Measurements from ENCODE around the gene CDK4. TPM values are rescaled to one million over a fixed set of nuclear protein-coding genes. Genes with fewer than 3 reads are reported as not detected.

CDK4 gene
- total and polyA plus RNA-seq, 2 of the 13 experiments (the other 11 are each of a cell fraction or from before 2014, with no cell fraction given) = 191 to 209 TPM

DNA sequence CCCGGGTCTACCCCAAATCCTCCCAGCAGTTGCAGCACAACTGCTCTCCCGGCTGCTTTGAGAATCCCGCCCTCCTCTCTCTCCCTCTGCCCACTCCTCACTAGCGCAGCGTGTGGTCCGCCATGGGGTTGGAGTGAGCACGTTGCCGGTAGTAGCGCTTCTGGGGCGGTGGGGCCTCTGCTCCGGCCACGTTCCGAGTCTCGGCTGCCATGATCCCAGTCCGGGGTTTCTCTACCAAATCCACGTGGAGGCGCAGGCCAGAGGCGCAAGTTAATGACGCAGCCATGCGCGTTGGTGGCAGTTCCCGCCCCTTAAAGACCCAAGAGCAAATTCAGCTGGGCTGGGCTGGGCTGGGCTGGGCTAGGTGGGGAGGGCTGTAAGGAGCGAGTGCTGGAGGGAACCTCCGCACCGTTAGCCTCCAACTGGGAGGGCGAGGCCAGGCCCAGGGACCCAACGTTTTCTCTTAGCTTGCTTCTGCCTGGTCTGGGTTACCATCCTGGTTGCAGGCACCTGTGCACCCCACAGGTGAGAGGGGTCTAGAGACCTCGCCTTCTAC lies 19.8 kb upstream of the CDK4 start, which contains the start of gene METTL1 (continued):
- TF ChIP-seq MIER3 (CRISPR knock-in tag; IDR thresholded peaks at IDR 0.05; ENCODE audit: borderline replicate concordance) = peak; percentile 74; the same call in 1 of the 2 replicates
- TF ChIP-seq SP140L (CRISPR knock-in tag; IDR thresholded peaks at IDR 0.05; ENCODE audit: borderline replicate concordance) = no peak
- TF ChIP-seq, protein P1, sequence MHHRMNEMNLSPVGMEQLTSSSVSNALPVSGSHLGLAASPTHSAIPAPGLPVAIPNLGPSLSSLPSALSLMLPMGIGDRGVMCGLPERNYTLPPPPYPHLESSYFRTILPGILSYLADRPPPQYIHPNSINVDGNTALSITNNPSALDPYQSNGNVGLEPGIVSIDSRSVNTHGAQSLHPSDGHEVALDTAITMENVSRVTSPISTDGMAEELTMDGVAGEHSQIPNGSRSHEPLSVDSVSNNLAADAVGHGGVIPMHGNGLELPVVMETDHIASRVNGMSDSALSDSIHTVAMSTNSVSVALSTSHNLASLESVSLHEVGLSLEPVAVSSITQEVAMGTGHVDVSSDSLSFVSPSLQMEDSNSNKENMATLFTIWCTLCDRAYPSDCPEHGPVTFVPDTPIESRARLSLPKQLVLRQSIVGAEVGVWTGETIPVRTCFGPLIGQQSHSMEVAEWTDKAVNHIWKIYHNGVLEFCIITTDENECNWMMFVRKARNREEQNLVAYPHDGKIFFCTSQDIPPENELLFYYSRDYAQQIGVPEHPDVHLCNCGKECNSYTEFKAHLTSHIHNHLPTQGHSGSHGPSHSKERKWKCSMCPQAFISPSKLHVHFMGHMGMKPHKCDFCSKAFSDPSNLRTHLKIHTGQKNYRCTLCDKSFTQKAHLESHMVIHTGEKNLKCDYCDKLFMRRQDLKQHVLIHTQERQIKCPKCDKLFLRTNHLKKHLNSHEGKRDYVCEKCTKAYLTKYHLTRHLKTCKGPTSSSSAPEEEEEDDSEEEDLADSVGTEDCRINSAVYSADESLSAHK (CRISPR knock-in tag; IDR thresholded peaks at IDR 0.05; ENCODE audit: borderline replicate concordance) = peak; percentile 44; the same call in 1 of the 2 replicates
- peak; percentile 90; the same call in 1 of the 2 replicates for TF ChIP-seq ZFP90 (CRISPR knock-in tag; IDR thresholded peaks at IDR 0.05; ENCODE audit: borderline replicate concordance)
- no peak for TF ChIP-seq JUNB (CRISPR knock-in tag; IDR thresholded peaks at IDR 0.05; ENCODE audit: borderline replicate concordance)
- 0 out of 2 replicates have a peak, but pooled peaks have one; percentile 23 for TF ChIP-seq ZSCAN12 (CRISPR knock-in tag; IDR thresholded peaks at IDR 0.05)
- TF ChIP-seq AGO2 (optimal IDR thresholded peaks at IDR 0.05; ENCODE audit: low read depth, low read length) = peak; percentile 77
- TF ChIP-seq JUN (CRISPR knock-in tag; IDR thresholded peaks at IDR 0.05) = peak; percentile 93
- TF ChIP-seq PAF1 (CRISPR knock-in tag; IDR thresholded peaks at IDR 0.05) = no peak
- no peak for TF ChIP-seq HNRNPH1 (optimal IDR thresholded peaks at IDR 0.05; ENCODE audit: low read depth, low read length)
- no peak for TF ChIP-seq HOXA7 (CRISPR knock-in tag; IDR thresholded peaks at IDR 0.05)
- TF ChIP-seq ZNF567 (CRISPR knock-in tag; IDR thresholded peaks at IDR 0.05; ENCODE audit: borderline replicate concordance) = no peak; the same call in 1 of the 2 replicates
- TF ChIP-seq YEATS4 (CRISPR knock-in tag; IDR thresholded peaks at IDR 0.05; ENCODE audit: borderline replicate concordance) = peak; percentile 98
- peak; percentile 42; the same call in 1 of the 2 replicates for TF ChIP-seq ZBTB7B (CRISPR knock-in tag; IDR thresholded peaks at IDR 0.05)
- TF ChIP-seq ZNF468 (CRISPR knock-in tag; IDR thresholded peaks at IDR 0.05) = no peak
- TF ChIP-seq RFXANK (CRISPR knock-in tag; IDR thresholded peaks at IDR 0.05) = 0 out of 2 replicates have a peak, but pooled peaks have one; percentile 52
- TF ChIP-seq, protein P2, sequence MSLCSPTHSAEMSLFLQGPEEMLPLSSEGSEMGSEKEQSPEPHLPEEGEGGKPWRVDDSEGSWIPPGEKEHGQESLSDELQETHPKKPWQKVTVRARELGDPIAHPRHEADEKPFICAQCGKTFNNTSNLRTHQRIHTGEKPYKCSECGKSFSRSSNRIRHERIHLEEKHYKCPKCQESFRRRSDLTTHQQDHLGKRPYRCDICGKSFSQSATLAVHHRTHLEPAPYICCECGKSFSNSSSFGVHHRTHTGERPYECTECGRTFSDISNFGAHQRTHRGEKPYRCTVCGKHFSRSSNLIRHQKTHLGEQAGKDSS (CRISPR knock-in tag; IDR thresholded peaks at IDR 0.05; ENCODE audit: borderline replicate concordance, low read depth) = peak; percentile 84; the same call in 1 of the 2 replicates
- TF ChIP-seq KMT2A (CRISPR knock-in tag; IDR thresholded peaks at IDR 0.05) = peak; percentile 64; the same call in 1 of the 2 replicates
- peak; percentile 98 for TF ChIP-seq REPIN1 (CRISPR knock-in tag; IDR thresholded peaks at IDR 0.05; ENCODE audit: borderline replicate concordance, low read depth)
- TF ChIP-seq, protein P3, sequence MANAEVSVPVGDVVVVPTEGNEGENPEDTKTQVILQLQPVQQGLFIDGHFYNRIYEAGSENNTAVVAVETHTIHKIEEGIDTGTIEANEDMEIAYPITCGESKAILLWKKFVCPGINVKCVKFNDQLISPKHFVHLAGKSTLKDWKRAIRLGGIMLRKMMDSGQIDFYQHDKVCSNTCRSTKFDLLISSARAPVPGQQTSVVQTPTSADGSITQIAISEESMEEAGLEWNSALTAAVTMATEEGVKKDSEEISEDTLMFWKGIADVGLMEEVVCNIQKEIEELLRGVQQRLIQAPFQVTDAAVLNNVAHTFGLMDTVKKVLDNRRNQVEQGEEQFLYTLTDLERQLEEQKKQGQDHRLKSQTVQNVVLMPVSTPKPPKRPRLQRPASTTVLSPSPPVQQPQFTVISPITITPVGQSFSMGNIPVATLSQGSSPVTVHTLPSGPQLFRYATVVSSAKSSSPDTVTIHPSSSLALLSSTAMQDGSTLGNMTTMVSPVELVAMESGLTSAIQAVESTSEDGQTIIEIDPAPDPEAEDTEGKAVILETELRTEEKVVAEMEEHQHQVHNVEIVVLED (CRISPR knock-in tag; IDR thresholded peaks at IDR 0.05; ENCODE audit: borderline replicate concordance) = peak; percentile 85
- TF ChIP-seq GABPA (IDR thresholded peaks at IDR 0.05; ENCODE audit: low read depth, low read length) = no peak
- TF ChIP-seq GABPA (CRISPR knock-in tag; IDR thresholded peaks at IDR 0.05; ENCODE audit: low read depth) = peak; percentile 67
- TF ChIP-seq, protein P4, sequence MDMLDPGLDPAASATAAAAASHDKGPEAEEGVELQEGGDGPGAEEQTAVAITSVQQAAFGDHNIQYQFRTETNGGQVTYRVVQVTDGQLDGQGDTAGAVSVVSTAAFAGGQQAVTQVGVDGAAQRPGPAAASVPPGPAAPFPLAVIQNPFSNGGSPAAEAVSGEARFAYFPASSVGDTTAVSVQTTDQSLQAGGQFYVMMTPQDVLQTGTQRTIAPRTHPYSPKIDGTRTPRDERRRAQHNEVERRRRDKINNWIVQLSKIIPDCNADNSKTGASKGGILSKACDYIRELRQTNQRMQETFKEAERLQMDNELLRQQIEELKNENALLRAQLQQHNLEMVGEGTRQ (IDR thresholded peaks at IDR 0.05; ENCODE audit: low read depth, low read length) = no peak
- TF ChIP-seq, protein P4 (CRISPR knock-in tag; IDR thresholded peaks at IDR 0.05; ENCODE audit: borderline replicate concordance) = peak; percentile 58; the same call in 1 of the 2 replicates
